ENCODE measurements around the gene NUDT8.

DNA sequence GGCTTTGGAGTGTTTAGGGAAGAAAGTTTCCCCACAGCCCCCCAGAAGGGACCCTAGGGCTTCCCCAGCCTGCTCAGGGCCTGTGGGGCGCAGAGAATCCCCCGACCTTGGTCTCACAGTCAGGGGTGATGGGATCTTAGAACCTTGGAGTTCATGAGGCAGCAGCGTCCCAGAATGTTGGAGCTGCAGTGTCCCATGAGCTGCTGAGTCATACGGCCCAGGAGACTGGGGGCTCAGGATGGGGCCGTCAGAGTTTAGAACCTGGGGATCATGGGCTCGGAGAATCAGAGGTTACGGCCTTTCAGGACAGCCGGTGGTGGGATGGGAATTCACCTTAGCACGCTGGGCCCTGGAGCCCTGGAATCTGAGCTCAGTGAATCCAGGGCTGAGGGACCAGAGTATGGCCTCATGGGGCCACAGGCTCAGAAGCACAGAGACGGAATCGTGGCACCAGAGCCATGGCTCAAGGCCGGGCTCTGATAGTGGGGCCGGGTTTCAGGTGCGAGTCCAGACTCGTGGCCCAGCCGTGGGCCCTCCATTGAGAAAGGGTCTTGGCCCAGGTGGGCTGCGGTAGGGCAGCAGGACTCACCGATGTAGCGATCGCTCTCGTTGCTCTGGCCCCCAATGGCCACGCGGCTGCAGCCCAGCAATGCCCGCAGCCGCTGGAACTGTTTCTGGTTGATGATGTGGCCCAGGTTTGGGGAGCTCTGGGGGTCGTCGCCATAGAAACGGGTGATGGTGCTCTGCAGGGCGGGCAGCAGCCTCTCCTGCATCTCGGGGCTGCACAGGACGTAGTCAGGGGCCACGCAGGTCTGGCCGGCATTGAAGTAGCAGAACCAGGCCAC is 35.2 kb upstream of the NUDT8 start:
- no peak for TF ChIP-seq CTCF (IDR thresholded peaks at IDR 0.05; ENCODE audit: poor library complexity)
- TF ChIP-seq EZH2phosphoT487 (IDR thresholded peaks at IDR 0.05; ENCODE audit: low read depth, severe bottlenecking, unreplicated experiment), result no peak
- TF ChIP-seq EZH2 (IDR thresholded peaks at IDR 0.05; ENCODE audit: borderline replicate concordance), result no peak

All from hepatocyte (in vitro differentiated cells).